ENCODE results near the gene OGG1. TPM values are rescaled to one million over a fixed set of nuclear protein-coding genes. Genes with fewer than 3 reads are reported as not detected.

The OGG1 gene
- total RNA-seq (10 to 100 TPM in 3 of 10 donors, 1 to 10 TPM in 7; 5.2 to 10.8 (median 8.0) TPM), polyA plus RNA-seq (10 to 100 TPM; 11.3 to 15.1 TPM)
- long read RNA-seq, donor 1, full-length matches to known transcripts: 6 of 7 reads
- long read RNA-seq, donor 1, partial matches to known transcripts: 1 of 7 reads
- long read RNA-seq, donor 1, other reads (novel, unspliced or antisense): 0 of 7 reads
- long read RNA-seq, donor 2, transcript OGG1-203 (7 exons, 2,220 nt): major isoform, 6 of 10 reads
- long read RNA-seq, donor 2, partial matches to known transcripts: 1 of 10 reads
- long read RNA-seq, donor 2, other reads (novel, unspliced or antisense): 0 of 10 reads
- long read RNA-seq, donor 3, full-length matches to known transcripts: 15 of 19 reads
- long read RNA-seq, donor 3, partial matches to known transcripts: 1 of 19 reads
- long read RNA-seq, donor 3, other reads (novel, unspliced or antisense): 3 of 19 reads

DNA sequence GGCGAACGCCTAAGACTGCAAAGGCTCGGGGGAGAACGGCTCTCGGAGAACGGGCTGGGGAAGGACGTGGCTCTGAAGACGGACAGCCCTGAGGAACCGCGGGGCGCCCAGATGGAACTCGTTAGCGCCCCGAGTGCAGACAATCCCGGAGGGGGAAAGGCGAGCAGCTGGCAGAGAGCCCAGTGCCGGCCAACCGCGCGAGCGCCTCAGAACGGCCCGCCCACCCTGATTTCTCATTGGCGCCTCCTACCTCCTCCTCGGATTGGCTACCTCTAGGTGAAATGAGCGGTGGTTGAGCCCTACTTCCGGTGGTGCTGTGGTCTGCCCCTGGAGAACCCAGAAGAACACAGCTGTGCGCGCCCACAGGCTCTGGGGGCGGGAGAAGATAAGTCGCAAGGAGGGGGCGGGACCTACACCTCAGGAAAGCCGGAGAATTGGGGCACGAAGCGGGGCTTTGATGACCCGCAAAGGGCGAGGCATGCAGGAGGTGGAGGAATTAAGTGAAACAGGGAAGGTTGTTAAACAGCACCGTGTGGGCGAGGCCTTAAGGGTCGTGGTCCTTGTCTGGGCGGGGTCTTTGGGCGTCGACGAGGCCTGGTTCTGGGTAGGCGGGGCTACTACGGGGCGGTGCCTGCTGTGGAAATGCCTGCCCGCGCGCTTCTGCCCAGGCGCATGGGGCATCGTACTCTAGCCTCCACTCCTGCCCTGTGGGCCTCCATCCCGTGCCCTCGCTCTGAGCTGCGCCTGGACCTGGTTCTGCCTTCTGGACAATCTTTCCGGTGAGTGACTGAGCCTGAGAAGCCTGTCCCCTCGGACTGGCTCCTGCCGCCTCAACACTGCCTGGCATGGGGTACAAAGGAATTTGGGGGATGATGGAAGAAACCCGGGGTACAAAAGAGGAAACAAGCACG, at the start of gene OGG1:
TSS of gene OGG1 (plus strand) at position 308 of the 911 bp plus-strand sequence. CDS start at position 643, 335 bp downstream.
- Histone ChIP-seq H3K4me1 (peaks cover 2 to 37% (median 30%) of the 10 kb centered on the region in 9 donors), H3K27ac (peak within 1 kb of the TSS; percentile 70 to 95 (median 91)), H3K9me3 (no peaks in the 10 kb centered on the region), H3K4me3 (peak within 1 kb of the TSS; percentile 54 to 80 (median 66)), H3K27me3 (no peaks in the 10 kb centered on the region), H3K36me3 (peaks cover 0 to 74% (median 39%) of the 10 kb centered on the region in 9 donors)
- ATAC-seq: peak; percentile 97 to 99 (median 98)
- peak; percentile 98 for DNase-seq
- intact Hi-C loops (cut with DNase I): loop anchor here in 5 of 10 donors (1.0 to 10.0 kb wide), 5 partner anchors 19 to 245 kb away; partner anchors contain the start of genes ARPC4 (in 3 of the 5), TADA3 (in 3 of the 5) and BRPF1 (in 2 of the 5)
- TF ChIP-seq, protein P1, sequence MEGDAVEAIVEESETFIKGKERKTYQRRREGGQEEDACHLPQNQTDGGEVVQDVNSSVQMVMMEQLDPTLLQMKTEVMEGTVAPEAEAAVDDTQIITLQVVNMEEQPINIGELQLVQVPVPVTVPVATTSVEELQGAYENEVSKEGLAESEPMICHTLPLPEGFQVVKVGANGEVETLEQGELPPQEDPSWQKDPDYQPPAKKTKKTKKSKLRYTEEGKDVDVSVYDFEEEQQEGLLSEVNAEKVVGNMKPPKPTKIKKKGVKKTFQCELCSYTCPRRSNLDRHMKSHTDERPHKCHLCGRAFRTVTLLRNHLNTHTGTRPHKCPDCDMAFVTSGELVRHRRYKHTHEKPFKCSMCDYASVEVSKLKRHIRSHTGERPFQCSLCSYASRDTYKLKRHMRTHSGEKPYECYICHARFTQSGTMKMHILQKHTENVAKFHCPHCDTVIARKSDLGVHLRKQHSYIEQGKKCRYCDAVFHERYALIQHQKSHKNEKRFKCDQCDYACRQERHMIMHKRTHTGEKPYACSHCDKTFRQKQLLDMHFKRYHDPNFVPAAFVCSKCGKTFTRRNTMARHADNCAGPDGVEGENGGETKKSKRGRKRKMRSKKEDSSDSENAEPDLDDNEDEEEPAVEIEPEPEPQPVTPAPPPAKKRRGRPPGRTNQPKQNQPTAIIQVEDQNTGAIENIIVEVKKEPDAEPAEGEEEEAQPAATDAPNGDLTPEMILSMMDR (IDR thresholded peaks at IDR 0.05): peak in 4 of 9 donors; percentile 7 to 34 (median 20)
- 0% methylated on average over 60 of the region's 60 CpGs for WGBS, 2 donors

DNA sequence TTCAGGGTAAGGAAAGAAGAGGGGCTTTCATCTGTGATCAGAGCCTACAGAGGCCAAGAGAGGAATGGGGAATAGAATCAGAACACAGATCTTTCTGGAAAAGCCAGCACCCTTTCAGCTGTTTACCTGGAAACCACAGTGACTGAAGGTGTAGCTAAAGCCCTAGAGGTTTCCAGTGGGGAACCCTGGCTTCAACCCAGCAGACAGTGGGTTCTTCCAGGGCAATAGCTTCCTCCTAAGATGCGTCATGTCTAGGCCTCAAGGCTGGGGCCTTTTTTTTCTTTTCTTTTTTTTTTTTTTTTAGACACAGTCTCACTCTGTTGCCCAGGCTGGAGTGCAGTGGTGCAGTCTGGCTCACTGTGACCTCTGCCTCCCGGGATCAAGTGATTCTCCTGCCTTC, 49.2 kb upstream of the OGG1 start:
- DNase-seq (no peak), ATAC-seq (no peak)
- Histone ChIP-seq H3K27me3 (peaks cover 0 to 24% (median 14%) of the 10 kb centered on the region in 7 donors), H3K9me3 (no peaks in the 10 kb centered on the region), H3K27ac (no peak overlapping the region), H3K4me3 (no peak overlapping the region), H3K36me3 (peaks cover 0 to 77% (median 32%) of the 10 kb centered on the region in 9 donors), H3K4me1 (peaks cover 2 to 25% (median 21%) of the 10 kb centered on the region in 9 donors)
- WGBS, 2 donors: 88 to 93% methylated on average over 2 of the region's 2 CpGs
- intact Hi-C loops (cut with DNase I): no loop called here
- TF ChIP-seq, protein P1 (IDR thresholded peaks at IDR 0.05): no peak

DNA sequence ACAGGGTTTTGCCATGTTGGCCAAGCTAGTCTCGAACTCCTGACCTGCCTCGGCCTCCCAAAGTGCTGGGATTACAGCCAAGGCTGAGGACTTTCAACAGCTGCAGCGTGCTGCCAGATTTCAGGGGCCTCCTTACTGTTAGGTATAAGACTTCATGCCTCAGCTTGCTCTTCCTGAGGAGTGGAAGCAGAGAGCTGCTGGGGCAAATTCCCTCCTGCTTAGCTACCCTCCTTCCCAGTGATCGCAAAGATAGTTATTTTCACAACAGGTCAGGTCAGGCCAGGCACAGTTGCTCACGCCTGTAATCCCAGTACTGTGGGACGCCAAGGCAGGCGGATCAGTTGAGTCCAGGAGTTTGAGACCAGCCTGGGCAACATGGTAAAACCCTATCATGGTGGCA, 48.7 kb upstream of the OGG1 start:
- 89 to 90% methylated on average over 7 of the region's 7 CpGs for WGBS, 2 donors
- peaks cover 0 to 24% (median 14%) of the 10 kb centered on the region in 7 donors for H3K27me3 ChIP-seq
- H3K36me3 ChIP-seq: peaks cover 0 to 72% (median 27%) of the 10 kb centered on the region in 9 donors
- ATAC-seq (no peak), DNase-seq (no peak)
- no peaks in the 10 kb centered on the region for H3K9me3 ChIP-seq
- TF ChIP-seq, protein P1 (IDR thresholded peaks at IDR 0.05): no peak
- no peak overlapping the region for H3K27ac ChIP-seq
- no peak overlapping the region for H3K4me3 ChIP-seq
- intact Hi-C loops (cut with DNase I): no loop called here
- peaks cover 2 to 25% (median 21%) of the 10 kb centered on the region in 9 donors for H3K4me1 ChIP-seq

DNA sequence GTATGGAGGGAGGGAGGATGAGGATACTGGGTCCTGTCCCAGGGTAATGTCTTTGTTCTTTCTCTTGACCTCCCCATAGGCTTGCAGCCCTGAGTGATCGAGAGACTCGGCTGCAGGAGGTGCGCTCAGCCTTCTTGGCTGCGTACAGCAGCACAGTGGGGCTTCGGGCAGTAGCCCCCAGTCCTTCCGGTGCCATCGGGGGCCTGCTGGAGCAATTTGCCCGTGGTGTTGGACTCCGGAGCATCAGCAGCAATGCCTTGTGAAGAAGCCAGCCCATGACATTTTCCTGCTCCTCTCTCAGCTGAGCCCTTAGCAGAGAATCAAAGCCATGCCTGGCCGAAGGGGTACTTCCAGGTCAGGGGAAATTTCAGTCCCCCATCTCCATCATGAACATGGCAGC, 48.0 kb upstream of the OGG1 start:
- 96% methylated on average over 10 of the region's 10 CpGs for WGBS, 2 donors
- TF ChIP-seq, protein P1 (IDR thresholded peaks at IDR 0.05): no peak
- Histone ChIP-seq H3K4me3 (no peak overlapping the region), H3K27me3 (peaks cover 0 to 24% (median 14%) of the 10 kb centered on the region in 7 donors), H3K27ac (no peak overlapping the region), H3K36me3 (peaks cover 0 to 65% (median 27%) of the 10 kb centered on the region in 9 donors), H3K4me1 (peaks cover 2 to 20% (median 14%) of the 10 kb centered on the region in 9 donors), H3K9me3 (no peaks in the 10 kb centered on the region)
- DNase-seq: no peak
- intact Hi-C loops (cut with DNase I): no loop called here
- no peak for ATAC-seq
